Dermis lymphatic vessel endothelial cell (primary cell): ENCODE data around the gene SOX10. TPM values are rescaled to one million over a fixed set of nuclear protein-coding genes. Genes with fewer than 3 reads are reported as not detected.

Experiments
- total RNA-seq: library from RNA; depleted of rRNA; stranded (reverse); fragments of >200 nt; gene quantifications from 2 replicates; pipeline ENCODE4 v1.2.1, GENCODE V29; 2014

Gene SOX10
- total RNA-seq, result under 0.01 TPM in 1 of 2 replicates, not detected in the other

GRCh38 chr22:37983860-37984791 lies at the start of gene SOX10:
SOX10 (minus strand) TSS chr22:37984555; CDS start chr22:37983784, 771 bp downstream.

GRCh38 chr22:37953437-37954179 lies 30.7 kb downstream of the SOX10 start, which contains the start of the genes C22orf23 and POLR2F:
C22orf23 (minus strand) TSS chr22:37953601; CDS start chr22:37953149, 452 bp downstream.
POLR2F (plus strand) TSS chr22:37953699; CDS start chr22:37953788, 89 bp downstream.

Other genes starting within 250 kb of the SOX10 start
- gene GCAT, start 176.6 kb downstream of the SOX10 start, total RNA-seq, result 11.9 and 13.5 TPM in 2 replicates
- gene GALR3, start 161.2 kb downstream of the SOX10 start, total RNA-seq, result 0.11 TPM in 1 of 2 replicates, not detected in the other
- gene ANKRD54, start 140.2 kb downstream of the SOX10 start, total RNA-seq, result 16.5 and 16.7 TPM in 2 replicates
- gene EIF3L, start 135.1 kb downstream of the SOX10 start, total RNA-seq, result 400 and 450 TPM in 2 replicates
- 26.3 and 29.0 TPM in 2 replicates for gene MICALL1, start 78.3 kb downstream of the SOX10 start, total RNA-seq
- gene C22orf23, start 31.0 kb downstream of the SOX10 start, total RNA-seq, result 0.09 and 0.22 TPM in 2 replicates
- 34.8 and 47.6 TPM in 2 replicates for gene POLR2F, start 30.9 kb downstream of the SOX10 start, total RNA-seq
- 4.5 and 8.1 TPM in 2 replicates for gene PICK1, start 72.8 kb upstream of the SOX10 start, total RNA-seq
- gene SLC16A8, start 99.6 kb upstream of the SOX10 start, total RNA-seq, result 0.09 and 0.11 TPM in 2 replicates
- 0.09 and 0.33 TPM in 2 replicates for gene BAIAP2L2, start 126.1 kb upstream of the SOX10 start, total RNA-seq
- 4.0 and 4.5 TPM in 2 replicates for gene PLA2G6, start 197.3 kb upstream of the SOX10 start, total RNA-seq
- 70.4 and 77.0 TPM in 2 replicates for gene MAFF, start 217.4 kb upstream of the SOX10 start, total RNA-seq